Measurements from ENCODE around the gene UNC5A. TPM values are rescaled to one million over a fixed set of nuclear protein-coding genes. Genes with fewer than 3 reads are reported as not detected.

Gene UNC5A
- total and polyA plus RNA-seq, 9 of the 15 experiments (the other 6 are each of a cell fraction or from before 2014, with no cell fraction given) = not detected

- TF ChIP-seq GABPB1 (CRISPR knock-in tag; IDR thresholded peaks at IDR 0.05) (no peak), SMAD2 (IDR thresholded peaks at IDR 0.05; ENCODE audit: low read depth, low read length) (no peak), SP2 (IDR thresholded peaks at IDR 0.05; ENCODE audit: extremely low read depth, low read depth, low read length, poor library complexity, severe bottlenecking) (no peak), CHD2 (IDR thresholded peaks at IDR 0.05; ENCODE audit: low read depth, low read length) (no peak), BRD9 (IDR thresholded peaks at IDR 0.05; ENCODE audit: low read depth, partially characterized antibody) (no peak), CREM (IDR thresholded peaks at IDR 0.05; ENCODE audit: low read depth) (peak; percentile 99), MTA3 (IDR thresholded peaks at IDR 0.05; ENCODE audit: borderline replicate concordance) (peak; percentile 69; the same call in 1 of the 2 replicates), TEAD1 (CRISPR knock-in tag; IDR thresholded peaks at IDR 0.05) (0 out of 4 replicates have a peak, but pooled peaks of 1 of the 2 experiments have one; percentile 19), ERF (CRISPR knock-in tag; IDR thresholded peaks at IDR 0.05) (no peak), USF1 (CRISPR knock-in tag; IDR thresholded peaks at IDR 0.05) (no peak), JUND (IDR thresholded peaks at IDR 0.05; ENCODE audit: borderline replicate concordance, low read depth, low read length) (peak; percentile 92), JUND (tag; IDR thresholded peaks at IDR 0.05; ENCODE audit: borderline replicate concordance, low read depth, low read length) (peak; percentile 88; the same call in 2 of the 3 replicates)
- TF ChIP-seq, protein P1, sequence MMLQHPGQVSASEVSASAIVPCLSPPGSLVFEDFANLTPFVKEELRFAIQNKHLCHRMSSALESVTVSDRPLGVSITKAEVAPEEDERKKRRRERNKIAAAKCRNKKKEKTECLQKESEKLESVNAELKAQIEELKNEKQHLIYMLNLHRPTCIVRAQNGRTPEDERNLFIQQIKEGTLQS (IDR thresholded peaks at IDR 0.05) = peak; percentile 93
- TF ChIP-seq, protein P1 (CRISPR knock-in tag; conservative IDR thresholded peaks at IDR 0.05) = no peak
- TF ChIP-seq, protein P2, sequence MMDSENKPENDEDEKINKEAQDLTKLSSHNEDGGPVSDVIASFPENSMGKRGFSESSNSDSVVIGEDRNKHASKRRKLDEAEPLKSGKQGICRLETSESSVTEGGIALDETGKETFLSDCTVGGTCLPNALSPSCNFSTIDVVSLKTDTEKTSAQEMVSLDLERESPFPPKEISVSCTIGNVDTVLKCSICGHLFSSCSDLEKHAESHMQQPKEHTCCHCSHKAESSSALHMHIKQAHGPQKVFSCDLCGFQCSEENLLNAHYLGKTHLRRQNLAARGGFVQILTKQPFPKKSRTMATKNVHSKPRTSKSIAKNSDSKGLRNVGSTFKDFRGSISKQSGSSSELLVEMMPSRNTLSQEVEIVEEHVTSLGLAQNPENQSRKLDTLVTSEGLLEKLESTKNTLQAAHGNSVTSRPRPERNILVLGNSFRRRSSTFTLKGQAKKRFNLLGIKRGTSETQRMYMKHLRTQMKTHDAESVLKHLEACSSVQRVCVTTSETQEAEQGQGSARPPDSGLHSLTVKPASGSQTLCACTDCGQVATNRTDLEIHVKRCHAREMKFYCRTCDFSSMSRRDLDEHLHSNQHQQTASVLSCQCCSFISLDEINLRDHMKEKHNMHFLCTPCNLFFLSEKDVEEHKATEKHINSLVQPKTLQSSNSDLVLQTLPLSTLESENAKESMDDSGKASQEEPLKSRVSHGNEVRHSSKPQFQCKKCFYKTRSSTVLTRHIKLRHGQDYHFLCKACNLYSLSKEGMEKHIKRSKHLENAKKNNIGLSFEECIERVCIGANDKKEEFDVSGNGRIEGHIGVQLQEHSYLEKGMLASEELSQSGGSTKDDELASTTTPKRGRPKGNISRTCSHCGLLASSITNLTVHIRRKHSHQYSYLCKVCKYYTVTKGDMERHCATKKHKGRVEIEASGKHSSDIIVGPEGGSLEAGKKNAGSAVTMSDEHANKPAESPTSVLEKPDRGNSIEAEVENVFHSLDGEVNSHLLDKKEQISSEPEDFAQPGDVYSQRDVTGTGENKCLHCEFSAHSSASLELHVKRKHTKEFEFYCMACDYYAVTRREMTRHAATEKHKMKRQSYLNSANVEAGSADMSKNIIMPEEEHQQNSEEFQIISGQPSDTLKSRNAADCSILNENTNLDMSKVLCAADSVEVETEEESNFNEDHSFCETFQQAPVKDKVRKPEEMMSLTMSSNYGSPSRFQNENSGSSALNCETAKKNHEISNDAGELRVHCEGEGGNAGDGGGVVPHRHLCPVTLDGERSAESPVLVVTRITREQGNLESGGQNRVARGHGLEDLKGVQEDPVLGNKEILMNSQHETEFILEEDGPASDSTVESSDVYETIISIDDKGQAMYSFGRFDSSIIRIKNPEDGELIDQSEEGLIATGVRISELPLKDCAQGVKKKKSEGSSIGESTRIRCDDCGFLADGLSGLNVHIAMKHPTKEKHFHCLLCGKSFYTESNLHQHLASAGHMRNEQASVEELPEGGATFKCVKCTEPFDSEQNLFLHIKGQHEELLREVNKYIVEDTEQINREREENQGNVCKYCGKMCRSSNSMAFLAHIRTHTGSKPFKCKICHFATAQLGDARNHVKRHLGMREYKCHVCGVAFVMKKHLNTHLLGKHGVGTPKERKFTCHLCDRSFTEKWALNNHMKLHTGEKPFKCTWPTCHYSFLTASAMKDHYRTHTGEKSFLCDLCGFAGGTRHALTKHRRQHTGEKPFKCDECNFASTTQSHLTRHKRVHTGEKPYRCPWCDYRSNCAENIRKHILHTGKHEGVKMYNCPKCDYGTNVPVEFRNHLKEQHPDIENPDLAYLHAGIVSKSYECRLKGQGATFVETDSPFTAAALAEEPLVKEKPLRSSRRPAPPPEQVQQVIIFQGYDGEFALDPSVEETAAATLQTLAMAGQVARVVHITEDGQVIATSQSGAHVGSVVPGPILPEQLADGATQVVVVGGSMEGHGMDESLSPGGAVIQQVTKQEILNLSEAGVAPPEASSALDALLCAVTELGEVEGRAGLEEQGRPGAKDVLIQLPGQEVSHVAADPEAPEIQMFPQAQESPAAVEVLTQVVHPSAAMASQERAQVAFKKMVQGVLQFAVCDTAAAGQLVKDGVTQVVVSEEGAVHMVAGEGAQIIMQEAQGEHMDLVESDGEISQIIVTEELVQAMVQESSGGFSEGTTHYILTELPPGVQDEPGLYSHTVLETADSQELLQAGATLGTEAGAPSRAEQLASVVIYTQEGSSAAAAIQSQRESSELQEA (IDR thresholded peaks at IDR 0.05; ENCODE audit: low read depth) = no peak
- TF ChIP-seq, protein P3, sequence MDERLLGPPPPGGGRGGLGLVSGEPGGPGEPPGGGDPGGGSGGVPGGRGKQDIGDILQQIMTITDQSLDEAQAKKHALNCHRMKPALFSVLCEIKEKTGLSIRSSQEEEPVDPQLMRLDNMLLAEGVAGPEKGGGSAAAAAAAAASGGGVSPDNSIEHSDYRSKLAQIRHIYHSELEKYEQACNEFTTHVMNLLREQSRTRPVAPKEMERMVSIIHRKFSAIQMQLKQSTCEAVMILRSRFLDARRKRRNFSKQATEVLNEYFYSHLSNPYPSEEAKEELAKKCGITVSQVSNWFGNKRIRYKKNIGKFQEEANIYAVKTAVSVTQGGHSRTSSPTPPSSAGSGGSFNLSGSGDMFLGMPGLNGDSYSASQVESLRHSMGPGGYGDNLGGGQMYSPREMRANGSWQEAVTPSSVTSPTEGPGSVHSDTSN (CRISPR knock-in tag; IDR thresholded peaks at IDR 0.05; ENCODE audit: low read depth) = no peak
- TF ChIP-seq, protein P3 (tag; conservative IDR thresholded peaks at IDR 0.05; ENCODE audit: low read depth) = no peak
Measured at GRCh38 chr5:176870110-176870591, 59.8 kb downstream of the UNC5A start (continued).
